H1 (cell line): ENCODE measurements around the gene DUSP9. TPM values are rescaled to one million over a fixed set of nuclear protein-coding genes. Genes with fewer than 3 reads are reported as not detected.
A peak's percentile ranks its signal among the peaks of the same experiment; 100 is the strongest.

ENCODE experiments used
- CTCF ChIA-PET: fragments of 300-600 bp; sonication (Branson Sonifier 250); formaldehyde crosslinking; loops from one replicate; lab custom pipeline; 2021; ENCODE audit not compliant: partially characterized antibody; lab: Charles Lee
- POLR2A ChIA-PET: fragments of 300-600 bp; sonication (Branson Sonifier 250); formaldehyde crosslinking; loops from one replicate; lab custom pipeline; 2021; ENCODE audit warnings: inconsistent platforms; ENCODE audit not compliant: partially characterized antibody; lab: Charles Lee
- DNase-seq, 2 experiments: peaks; one replicate each; pipeline versions ENCODE4 v3.0.0 to v3.0.0-alpha.2; 2010 to 2022; ENCODE audit warnings: low spot score in 2 of 2, low read depth in 1 of 2, mixed read lengths in 1 of 2
- FAIRE-seq: peaks from 2 replicates; lab custom pipeline; 2011; peaks lifted over from hg19 to GRCh38; lab: Jason Lieb, UNC
- H2AFZ ChIP-seq: 2 replicates; pipeline ENCODE4 v1.8.1; 2012; ENCODE audit warnings: low read length, inconsistent platforms
- H2AK5ac ChIP-seq: 2 replicates; pipeline ENCODE4 v1.6.1; 2013; ENCODE audit warnings: low read depth, low read length
- H2BK120ac ChIP-seq: replicated peaks from 2 replicates; pipeline ENCODE3; 2013; ENCODE audit warnings: low read depth, low read length, inconsistent platforms
- H2BK12ac ChIP-seq: 2 replicates; pipeline ENCODE4 v1.6.1; 2013; ENCODE audit warnings: low read depth, low read length
- H2BK15ac ChIP-seq: 2 replicates; pipeline ENCODE4 v1.6.1; 2013; ENCODE audit warnings: low read length
- H2BK20ac ChIP-seq: 2 replicates; pipeline ENCODE4 v1.6.1; 2013; ENCODE audit warnings: low read length
- H2BK5ac ChIP-seq: 2 replicates; pipeline ENCODE4 v1.6.1; 2013; ENCODE audit warnings: low read depth, low read length
- H3K14ac ChIP-seq: 2 replicates; pipeline ENCODE4 v1.6.1; 2013; ENCODE audit warnings: inconsistent platforms; ENCODE audit not compliant: insufficient read length
- H3K18ac ChIP-seq: 2 replicates; pipeline ENCODE4 v1.6.1; 2013; ENCODE audit warnings: low read length; ENCODE audit errors: extremely low read depth
- H3K23ac ChIP-seq: 2 replicates; pipeline ENCODE4 v1.6.1; 2013; ENCODE audit warnings: inconsistent platforms; ENCODE audit not compliant: insufficient read length
- H3K23me2 ChIP-seq: 2 replicates; pipeline ENCODE4 v1.6.1; 2013; ENCODE audit warnings: low read depth, low read length
- H3K27ac ChIP-seq: 2 replicates; pipeline ENCODE4 v1.6.1; 2011; ENCODE audit warnings: low read depth, low read length, inconsistent platforms
- H3K27me3 ChIP-seq, 4 experiments: replicated peaks in 1 of 4; 1 replicate in 1 of 4; 2 replicates in 3 of 4; pipeline versions ENCODE4 v1.6.1 to v1.8.1; 2011 to 2013; ENCODE audit warnings: low read length in 3 of 4, mild to moderate bottlenecking in 3 of 4, inconsistent platforms in 2 of 4, mixed read lengths in 2 of 4, moderate library complexity in 1 of 4; ENCODE audit not compliant: control insufficient read depth in 3 of 4, insufficient read depth in 3 of 4; ENCODE audit errors: extremely low read depth in 1 of 4
- H3K36me3 ChIP-seq, 4 experiments: 2 replicates each; pipeline versions ENCODE4 v1.6.1 to v1.8.1; 2011 to 2013; ENCODE audit warnings: mild to moderate bottlenecking in 4 of 4, low read length in 3 of 4, moderate library complexity in 2 of 4, control low read depth in 1 of 4, inconsistent platforms in 1 of 4; ENCODE audit not compliant: insufficient read depth in 4 of 4, control insufficient read depth in 2 of 4
- H3K4ac ChIP-seq: replicated peaks from 2 replicates; pipeline ENCODE3; 2013; ENCODE audit warnings: low read length, low read depth, mixed read lengths, inconsistent platforms; ENCODE audit not compliant: insufficient read length
- H3K4me1 ChIP-seq, 4 experiments: replicated peaks in 1 of 4; 1 replicate in 1 of 4; 2 replicates in 3 of 4; pipeline versions ENCODE4 v1.6.1 to v1.8.1; 2011 to 2013; ENCODE audit warnings: low read length in 3 of 4, inconsistent platforms in 2 of 4, mixed read lengths in 1 of 4; ENCODE audit not compliant: insufficient read depth in 4 of 4, control insufficient read depth in 3 of 4
- H3K4me2 ChIP-seq, 2 experiments: 2 replicates each; pipeline versions ENCODE4 v1.6.1 to v1.8.1; 2011 to 2013; ENCODE audit warnings: low read depth in 2 of 2, low read length in 2 of 2, control low read depth in 1 of 2, inconsistent platforms in 1 of 2, mild to moderate bottlenecking in 1 of 2; ENCODE audit not compliant: insufficient read depth in 1 of 2
- H3K4me3 ChIP-seq, 4 experiments: fragments of 200-600, 300-600 bp in 1 of 4; sonication (generic), shearing (Covaris generic), sonication (Bioruptor Twin) in 1 of 4; 2 replicates each; pipeline versions ENCODE4 v1.5.1 to v1.8.1; 2011 to 2016; ENCODE audit warnings: low read length in 4 of 4, low read depth in 3 of 4, control low read depth in 2 of 4, inconsistent platforms in 2 of 4, mild to moderate bottlenecking in 2 of 4, mixed read lengths in 1 of 4, moderate library complexity in 1 of 4; ENCODE audit not compliant: insufficient read depth in 2 of 4; ENCODE audit errors: extremely low read depth in 1 of 4
- H3K56ac ChIP-seq: replicated peaks from 2 replicates; pipeline ENCODE3; 2013; ENCODE audit warnings: low read depth, mild to moderate bottlenecking, mixed read lengths, low read length, inconsistent platforms; ENCODE audit not compliant: insufficient read length
- H3K79me1 ChIP-seq: 2 replicates; pipeline ENCODE4 v1.6.1; 2013; ENCODE audit warnings: low read depth, low read length, control low read depth
- H3K79me2 ChIP-seq, 2 experiments: 2 replicates each; pipeline versions ENCODE4 v1.6.1 to v1.8.1; 2012 to 2013; ENCODE audit warnings: low read length in 2 of 2, mild to moderate bottlenecking in 2 of 2, inconsistent platforms in 1 of 2; ENCODE audit not compliant: insufficient read depth in 2 of 2, control insufficient read depth in 1 of 2
- H3K9ac ChIP-seq, 4 experiments: replicated peaks in 1 of 4; 1 replicate in 1 of 4; 2 replicates in 3 of 4; pipeline versions ENCODE4 v1.6.1 to v1.8.1; 2011 to 2013; ENCODE audit warnings: low read depth in 3 of 4, low read length in 3 of 4, control low read depth in 2 of 4, mild to moderate bottlenecking in 2 of 4, moderate library complexity in 2 of 4, inconsistent platforms in 1 of 4; ENCODE audit errors: extremely low read depth in 1 of 4
- H3K9me3 ChIP-seq, 2 experiments: 2 replicates each; pipeline versions ENCODE4 v1.6.1 to v1.8.1; 2012 to 2013; ENCODE audit warnings: mild to moderate bottlenecking in 2 of 2, moderate library complexity in 2 of 2, control low read depth in 1 of 2, inconsistent platforms in 1 of 2, low read depth in 1 of 2, low read length in 1 of 2, mixed read lengths in 1 of 2; ENCODE audit not compliant: insufficient read depth in 2 of 2
- H4K20me1 ChIP-seq, 2 experiments: replicated peaks in 1 of 2; 2 replicates each; pipeline versions ENCODE3 to v1.8.1; 2011 to 2013; ENCODE audit warnings: inconsistent platforms in 2 of 2, low read length in 2 of 2, mild to moderate bottlenecking in 1 of 2; ENCODE audit not compliant: insufficient read depth in 2 of 2, control insufficient read depth in 1 of 2
- H4K5ac ChIP-seq: 2 replicates; pipeline ENCODE4 v1.6.1; 2013; ENCODE audit warnings: low read length, low read depth, mixed read lengths, inconsistent platforms; ENCODE audit not compliant: insufficient read length
- H4K8ac ChIP-seq: 2 replicates; pipeline ENCODE4 v1.8.0; 2013; ENCODE audit warnings: mild to moderate bottlenecking, moderate library complexity, low read length, inconsistent platforms; ENCODE audit not compliant: insufficient read depth; ENCODE audit errors: extremely low read depth
- H4K91ac ChIP-seq: replicated peaks from 2 replicates; pipeline ENCODE3; 2013; ENCODE audit warnings: low read length, mixed read lengths, inconsistent platforms; ENCODE audit not compliant: insufficient read length
- POLR2A ChIP-seq, 2 experiments: IDR thresholded peaks; 1 replicate in 1 of 2; 2 replicates in 1 of 2; pipeline ENCODE4 v1.6.1; 2011; ENCODE audit warnings: low read depth in 2 of 2, low read length in 2 of 2, mild to moderate bottlenecking in 2 of 2; ENCODE audit errors: control extremely low read depth in 1 of 2
- SP4 ChIP-seq: IDR thresholded peaks from 2 replicates; pipeline ENCODE4 v1.6.1; 2012; ENCODE audit warnings: low read length, inconsistent platforms
- WGBS, 2 experiments: shearing (Covaris generic) in 1 of 2; methylation state at CpG; one replicate each; pipeline versions ENCODE4 v1.1.6 to v1.1.7; 2013 to 2015; ENCODE audit warnings: low lambda C conversion rate in 2 of 2, mixed read lengths in 2 of 2, inconsistent platforms in 1 of 2, low coverage in 1 of 2, missing lambda C conversion rate in 1 of 2; ENCODE audit not compliant: insufficient replicate concordance in 2 of 2, insufficient coverage in 1 of 2, insufficient read length in 1 of 2; ENCODE audit errors: extremely low coverage in 1 of 2, missing lambda C conversion rate in 1 of 2; 5-methylcytosine and 5-hydroxymethylcytosine counted together
- polyA plus RNA-seq, 7 experiments: library from polyadenylated mRNA; depleted of rRNA in 3 of 7; stranded (reverse) in 5 of 7; unstranded in 2 of 7; fragments of >200 nt in 5 of 7; fragments of 200-250 nt in 2 of 7; gene quantifications; 1 replicate in 5 of 7; 2 replicates in 1 of 7; 4 replicates in 1 of 7; pipeline versions ENCODE4 v1.2.1 to v1.2.3, GENCODE V29; 2011 to 2013; ENCODE audit warnings: missing spikeins in 2 of 7, mixed read lengths in 2 of 7
- total RNA-seq: library from RNA; stranded (reverse); fragmentation: NEBNext Ultra II Directional; extraction: Animal tissue kit (Norgen Biotek cat#: 25700); gene quantifications from 2 replicates; pipeline ENCODE4 v1.2.1, GENCODE V29; 2021

Gene DUSP9
- total and polyA plus RNA-seq, 2 of the 8 experiments (the other 6 are each of a cell fraction or from before 2014, with no cell fraction given), result 0.80 to 1.1 TPM

- Histone ChIP-seq H4K20me1 (peaks cover 0 to 2% of the 10 kb centered on the region in 2 experiments), H2AK5ac (no peak overlapping the region), H3K27ac (no peak overlapping the region), H3K36me3 (peaks cover 0 to 38% (median 12%) of the 10 kb centered on the region in 4 experiments; a peak in 5 of 8 replicates), H3K9ac (no peak overlapping the region), H4K5ac (no peak overlapping the region), H3K4me2 (no peak overlapping the region), H3K18ac (no peak overlapping the region), H3K56ac (no peak overlapping the region), H2BK120ac (no peak overlapping the region), H3K9me3 (no peaks in the 10 kb centered on the region), H3K27me3 (no peaks in the 10 kb centered on the region), H3K4ac (no peak overlapping the region), H2AFZ (no peak overlapping the region), H3K23ac (no peak overlapping the region), H3K79me2 (no peaks in the 10 kb centered on the region), H3K79me1 (no peaks in the 10 kb centered on the region), H3K4me1 (no peaks in the 10 kb centered on the region), H3K14ac (no peak overlapping the region), H4K8ac (no peak overlapping the region), H3K4me3 (no peak overlapping the region), H2BK15ac (no peak overlapping the region), H2BK12ac (no peak overlapping the region), H2BK20ac (no peak overlapping the region), H4K91ac (no peak overlapping the region), H3K23me2 (no peaks in the 10 kb centered on the region), H2BK5ac (no peak overlapping the region)
- CTCF ChIA-PET, result interaction anchor here (1.0 to 2.5 kb wide), 2 partner anchors 10 to 29 kb away, joined by 5 to 10 read pairs; no protein-coding TSS in a partner anchor
- DNase-seq, result no peak
- TF ChIP-seq POLR2A (IDR thresholded peaks at IDR 0.05; ENCODE audit: control extremely low read depth in 1 of 2, low read depth in 2 of 2, low read length in 2 of 2) (peak in 1 of 2 experiments; percentile 21; a peak in 1 of 3 replicates), SP4 (no peak)
- POLR2A ChIA-PET, result interaction anchor here (1.7 to 1.9 kb wide), 2 partner anchors 11 kb away, joined by 5 to 11 read pairs; no protein-coding TSS in a partner anchor
- WGBS, 2 experiments, result 95% methylated on average over 9 of the region's 16 CpGs; no CpG with 5 or more reads in 1 of the 2 experiments
- no peak for FAIRE-seq
Measured at GRCh38 chrX:153697924-153698865, 51.2 kb downstream of the DUSP9 start.
